GM12878 (cell line): ENCODE measurements around the gene SET. TPM values are rescaled to one million over a fixed set of nuclear protein-coding genes. Genes with fewer than 3 reads are reported as not detected.

Source experiments
- BCL11A ChIP-seq: IDR thresholded peaks from 2 replicates; pipeline ENCODE4 v1.6.1; 2011; ENCODE audit warnings: low read depth, low read length
- BCLAF1 ChIP-seq: fragments of 450-650 bp; IDR thresholded peaks from 2 replicates; pipeline ENCODE4 v1.6.1; 2017; ENCODE audit warnings: antibody characterized with exemption, mild to moderate bottlenecking, moderate library complexity
- BMI1 ChIP-seq: fragments of 450-650 bp; IDR thresholded peaks from 2 replicates; pipeline ENCODE4 v1.6.1; 2016; ENCODE audit warnings: mild to moderate bottlenecking, moderate library complexity, borderline replicate concordance
- CBX3 ChIP-seq: fragments of 200-600 bp; sonication (generic); IDR thresholded peaks from 2 replicates; pipeline ENCODE4 v1.6.1; 2016; ENCODE audit warnings: low read depth, borderline replicate concordance
- CHD2 ChIP-seq: IDR thresholded peaks from 2 replicates; pipeline ENCODE4 v1.6.1; 2011; ENCODE audit warnings: low read depth, low read length, improper control_type of control experiment, borderline replicate concordance
- IKZF2 ChIP-seq, 2 experiments: fragments of 450-650 bp; IDR thresholded peaks; 2 replicates each; pipeline ENCODE4 v1.6.1; 2017; ENCODE audit warnings: mild to moderate bottlenecking in 2 of 2, moderate library complexity in 2 of 2
- JUNB ChIP-seq: IDR thresholded peaks from 2 replicates; pipeline ENCODE4 v1.6.1; 2016; ENCODE audit warnings: antibody characterized with exemption, mild to moderate bottlenecking
- JUND ChIP-seq: IDR thresholded peaks from 2 replicates; pipeline ENCODE4 v1.6.1; 2012; ENCODE audit warnings: low read depth, mild to moderate bottlenecking, low read length, improper control_type of control experiment, moderate library complexity
- MYB ChIP-seq: fragments of 150-350 bp; IDR thresholded peaks from 2 replicates; pipeline ENCODE4 v1.6.1; 2014; ENCODE audit warnings: mild to moderate bottlenecking, low read depth, low read length, borderline replicate concordance
- PAX8 ChIP-seq: fragments of 450-650 bp; IDR thresholded peaks from 2 replicates; pipeline ENCODE4 v1.6.1; 2017; ENCODE audit warnings: mild to moderate bottlenecking, moderate library complexity
- PML ChIP-seq: IDR thresholded peaks from 2 replicates; pipeline ENCODE4 v1.6.1; 2012; ENCODE audit warnings: low read length, inconsistent platforms
- PRDM15 ChIP-seq: fragments of 450-650 bp; formaldehyde crosslinking; IDR thresholded peaks from 2 replicates; pipeline ENCODE4 v1.4.0; 2020; ENCODE audit warnings: mild to moderate bottlenecking, moderate library complexity
- RAD21 ChIP-seq: IDR thresholded peaks from 2 replicates; pipeline ENCODE4 v1.6.1; 2011; ENCODE audit warnings: mild to moderate bottlenecking, low read depth, low read length, moderate library complexity; ENCODE audit not compliant: insufficient read depth
- RFX5 ChIP-seq: IDR thresholded peaks from 2 replicates; pipeline ENCODE4 v1.6.1; 2011; ENCODE audit warnings: low read depth, low read length, improper control_type of control experiment
- ZBTB11 ChIP-seq: fragments of 450-650 bp; formaldehyde crosslinking; IDR thresholded peaks from 2 replicates; pipeline ENCODE4 v1.5.0; 2022; ENCODE audit warnings: mild to moderate bottlenecking, missing genetic modification characterization
- ZBTB4 ChIP-seq: fragments of 450-650 bp; formaldehyde crosslinking; IDR thresholded peaks from 2 replicates; pipeline ENCODE4 v1.4.0; 2022; ENCODE audit warnings: mild to moderate bottlenecking, moderate library complexity
- polyA plus RNA-seq, 11 experiments: library from polyadenylated mRNA; depleted of rRNA in 4 of 11; unstranded in 6 of 11; stranded (reverse) in 5 of 11; fragments of >200 nt; fragmentation: Nextera tagmentation in 4 of 11; fragmentation: Illumina TruSeq in 1 of 11; extraction: Ambion mirVana in 4 of 11; extraction: Trizol in 1 of 11; gene quantifications; 1 replicate in 1 of 11; 2 replicates in 10 of 11; pipeline versions ENCODE4 v1.2.1 to v1.2.3, GENCODE V29; 2011 to 2016; ENCODE audit warnings: inconsistent platforms in 2 of 11, missing spikeins in 2 of 11, low read depth in 1 of 11
- total RNA-seq, 4 experiments: library from RNA; depleted of rRNA in 3 of 4; stranded (reverse); fragments of >200 nt in 3 of 4; fragmentation: Illumina TruSeq in 1 of 4; extraction: Trizol in 1 of 4; gene quantifications; 2 replicates each; pipeline versions ENCODE4 v1.2.1 to v1.2.3, GENCODE V29; 2013 to 2021

SET gene
- total and polyA plus RNA-seq, 10 of the 15 experiments (the other 5 are each of a cell fraction or from before 2014, with no cell fraction given): 284 to 706 (median 445) TPM

GRCh38 chr9:128688501-128689292 lies at the start of gene SET (continued):
- no peak for TF ChIP-seq ZBTB4 (CRISPR knock-in tag)
- TF ChIP-seq RFX5: no peak
- TF ChIP-seq RAD21: no peak
- TF ChIP-seq BMI1: no peak
- TF ChIP-seq JUNB: no peak
- TF ChIP-seq CHD2: 0 out of 2 replicates have a peak, but pooled peaks have one; percentile 40
- no peak for TF ChIP-seq BCL11A
- TF ChIP-seq ZBTB11 (CRISPR knock-in tag): no peak
- TF ChIP-seq JUND: no peak
- no peak for TF ChIP-seq CBX3
- TF ChIP-seq MYB: no peak
- TF ChIP-seq IKZF2 (IDR thresholded peaks at IDR 0.05): no peak
- no peak for TF ChIP-seq PRDM15
- TF ChIP-seq PML: no peak
- TF ChIP-seq PAX8: no peak
- peak; percentile 32; the same call in 1 of the 2 replicates for TF ChIP-seq BCLAF1
